ENCODE data around the gene KHK.
A peak's percentile ranks its signal among the peaks of the same experiment; 100 is the strongest.

KHK gene

GRCh38 chr2:27080603-27080936, 6.0 kb upstream of the KHK start:
- no peak for TF ChIP-seq GATA1 (IDR thresholded peaks at IDR 0.05; ENCODE audit: low read depth, low read length)
- no peak for TF ChIP-seq POLR2A (IDR thresholded peaks at IDR 0.05; ENCODE audit: low read length)
- DNase-seq: no peak

- no peak for DNase-seq
- TF ChIP-seq GATA1 (IDR thresholded peaks at IDR 0.05; ENCODE audit: low read depth, low read length) (no peak), POLR2A (IDR thresholded peaks at IDR 0.05; ENCODE audit: low read length) (no peak)
These were observed 4.4 kb upstream of the KHK start for GRCh38 chr2:27081984-27082772.

- DNase-seq: no peak
- TF ChIP-seq POLR2A (IDR thresholded peaks at IDR 0.05; ENCODE audit: low read length) (no peak), GATA1 (IDR thresholded peaks at IDR 0.05; ENCODE audit: low read depth, low read length) (no peak)
These were observed 3.7 kb upstream of the KHK start for GRCh38 chr2:27082773-27083409.

- no peak for TF ChIP-seq GATA1 (IDR thresholded peaks at IDR 0.05; ENCODE audit: low read depth, low read length)
- no peak for TF ChIP-seq POLR2A (IDR thresholded peaks at IDR 0.05; ENCODE audit: low read length)
- DNase-seq: no peak
These were observed 2.9 kb upstream of the KHK start for GRCh38 chr2:27083410-27084296.

- no peak for DNase-seq
- TF ChIP-seq POLR2A (IDR thresholded peaks at IDR 0.05; ENCODE audit: low read length) (no peak), GATA1 (IDR thresholded peaks at IDR 0.05; ENCODE audit: low read depth, low read length) (no peak)
These were observed 2.1 kb upstream of the KHK start for GRCh38 chr2:27084297-27085061.

- TF ChIP-seq POLR2A (IDR thresholded peaks at IDR 0.05; ENCODE audit: low read length) (no peak), GATA1 (IDR thresholded peaks at IDR 0.05; ENCODE audit: low read depth, low read length) (no peak)
These were observed 1.4 kb upstream of the KHK start for GRCh38 chr2:27085062-27085672.

GRCh38 chr2:27085673-27086089, 891 bp upstream of the KHK start:
- DNase-seq: peak; percentile 76 to 78

More at GRCh38 chr2:27085062-27085672, 1.4 kb upstream of the KHK start:
- no peak for DNase-seq

GRCh38 chr2:27086090-27086723, 365 bp upstream of the KHK start:
- no peak for TF ChIP-seq GATA1 (IDR thresholded peaks at IDR 0.05; ENCODE audit: low read depth, low read length)
- peak; percentile 57 for TF ChIP-seq POLR2A (IDR thresholded peaks at IDR 0.05; ENCODE audit: low read length)
- DNase-seq: peak; percentile 95 to 97

More at GRCh38 chr2:27085673-27086089, 891 bp upstream of the KHK start:
- TF ChIP-seq GATA1 (IDR thresholded peaks at IDR 0.05; ENCODE audit: low read depth, low read length) (no peak), POLR2A (IDR thresholded peaks at IDR 0.05; ENCODE audit: low read length) (peak; percentile 50)

GRCh38 chr2:27087823-27088410, 1.3 kb downstream of the KHK start:
- TF ChIP-seq GATA1 (IDR thresholded peaks at IDR 0.05; ENCODE audit: low read depth, low read length): no peak
- TF ChIP-seq POLR2A (IDR thresholded peaks at IDR 0.05; ENCODE audit: low read length): no peak
- no peak for DNase-seq

- TF ChIP-seq GATA1 (IDR thresholded peaks at IDR 0.05; ENCODE audit: low read depth, low read length) (no peak), POLR2A (IDR thresholded peaks at IDR 0.05; ENCODE audit: low read length) (no peak)
- peak; percentile 45 to 61 for DNase-seq
These were observed 2.1 kb downstream of the KHK start for GRCh38 chr2:27088634-27089033.

- no peak for TF ChIP-seq GATA1 (IDR thresholded peaks at IDR 0.05; ENCODE audit: low read depth, low read length)
- no peak for TF ChIP-seq POLR2A (IDR thresholded peaks at IDR 0.05; ENCODE audit: low read length)
- DNase-seq: no peak
These were observed 2.8 kb downstream of the KHK start for GRCh38 chr2:27089111-27089954.

Measured in erythroblast (primary cell).